ENCODE data around the gene CBFB. TPM values are rescaled to one million over a fixed set of nuclear protein-coding genes. Genes with fewer than 3 reads are reported as not detected.
A peak's percentile ranks its signal among the peaks of the same experiment; 100 is the strongest.
"Not testable (repeated sequence)": the region's sequence is repeated elsewhere in the genome, so short reads cannot be mapped to it uniquely, and the experiment has no call there.

Gene CBFB
- total RNA-seq, 1 experiment from 2014 or later: 123 TPM

DNA sequence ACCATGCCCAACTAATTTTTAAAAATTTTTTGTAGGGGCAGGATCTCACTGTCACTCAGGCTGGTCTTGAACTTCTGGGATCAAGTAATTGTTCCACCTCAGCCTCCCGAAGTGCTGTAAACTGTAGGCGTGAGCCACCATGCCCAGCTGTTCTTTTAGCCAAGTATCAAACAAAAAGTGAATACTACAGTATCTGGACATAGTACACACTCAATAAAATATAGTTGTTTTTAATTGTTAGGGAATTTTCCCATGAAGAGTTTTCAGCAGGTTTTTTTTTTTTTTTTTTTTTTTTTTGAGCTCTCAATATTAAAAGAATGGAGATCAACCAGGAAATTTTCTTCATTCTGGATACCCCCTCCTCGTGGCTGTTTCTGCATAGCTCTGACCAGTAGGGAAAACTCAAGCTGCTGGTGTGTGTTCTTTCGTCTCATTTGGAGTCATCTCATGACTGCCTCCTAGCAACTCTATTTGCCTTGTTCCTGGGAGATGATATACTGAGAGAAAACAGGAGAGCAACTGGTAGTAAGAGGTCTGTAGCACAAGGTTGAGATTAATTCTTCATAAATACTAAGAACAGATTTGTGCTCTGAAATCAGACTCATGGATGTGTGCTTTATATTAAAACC lies 64.3 kb downstream of the CBFB start:
- no peak for DNase-seq (ENCODE audit: low read depth)

DNA sequence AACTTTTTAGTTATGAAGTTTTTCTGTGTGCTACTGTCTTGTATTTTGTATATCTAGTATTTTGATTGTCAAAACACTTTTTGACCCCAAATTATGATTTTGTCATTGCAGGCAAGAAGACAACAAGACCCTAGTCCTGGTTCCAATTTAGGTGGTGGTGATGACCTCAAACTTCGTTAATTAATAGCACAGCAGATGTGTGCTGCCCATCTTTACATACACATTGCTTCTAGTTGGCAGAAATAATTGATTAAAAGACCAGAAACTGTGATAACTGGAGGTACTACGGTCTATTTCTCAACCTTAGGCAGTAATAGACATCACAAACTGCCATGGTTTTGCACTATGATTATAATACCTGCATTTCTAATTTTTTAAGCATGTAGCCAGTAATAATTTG lies 69.7 kb downstream of the CBFB start:
- no peak for DNase-seq (ENCODE audit: low read depth)

DNA sequence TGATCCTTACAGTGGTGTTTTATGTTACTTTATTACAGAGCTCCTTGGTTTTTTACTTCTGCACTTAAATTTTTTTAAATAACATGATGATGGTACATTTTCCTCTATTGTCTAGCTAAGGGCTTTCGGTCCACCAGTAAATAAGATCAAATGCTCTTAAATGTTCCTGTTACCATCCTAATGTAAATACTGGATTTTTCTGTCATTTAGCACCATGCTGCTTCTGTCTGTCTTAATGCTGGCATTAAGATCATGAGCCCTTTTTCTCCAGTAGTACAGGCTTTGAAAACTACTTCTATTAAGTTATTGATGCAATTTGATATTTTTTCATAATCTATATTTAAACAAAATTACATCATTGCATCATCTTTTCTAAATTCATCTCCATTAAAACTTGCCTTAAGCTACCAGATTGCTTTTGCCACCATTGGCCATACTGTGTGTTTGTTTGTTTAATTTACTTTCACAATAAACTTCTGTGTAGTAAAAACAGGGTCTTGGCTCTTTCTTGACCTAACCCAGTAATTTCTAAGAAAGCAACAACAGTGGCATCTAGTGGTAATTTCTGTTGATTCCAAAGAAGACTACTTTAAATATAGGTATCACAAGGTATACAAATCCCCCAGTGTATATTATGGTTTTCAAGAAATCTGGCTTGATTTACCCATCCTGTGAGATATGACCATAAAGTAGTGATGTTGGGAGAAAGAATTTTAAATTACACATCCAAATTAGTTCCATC lies 71.8 kb downstream of the CBFB start:
- peak; percentile 34 for DNase-seq (ENCODE audit: low read depth)

DNA sequence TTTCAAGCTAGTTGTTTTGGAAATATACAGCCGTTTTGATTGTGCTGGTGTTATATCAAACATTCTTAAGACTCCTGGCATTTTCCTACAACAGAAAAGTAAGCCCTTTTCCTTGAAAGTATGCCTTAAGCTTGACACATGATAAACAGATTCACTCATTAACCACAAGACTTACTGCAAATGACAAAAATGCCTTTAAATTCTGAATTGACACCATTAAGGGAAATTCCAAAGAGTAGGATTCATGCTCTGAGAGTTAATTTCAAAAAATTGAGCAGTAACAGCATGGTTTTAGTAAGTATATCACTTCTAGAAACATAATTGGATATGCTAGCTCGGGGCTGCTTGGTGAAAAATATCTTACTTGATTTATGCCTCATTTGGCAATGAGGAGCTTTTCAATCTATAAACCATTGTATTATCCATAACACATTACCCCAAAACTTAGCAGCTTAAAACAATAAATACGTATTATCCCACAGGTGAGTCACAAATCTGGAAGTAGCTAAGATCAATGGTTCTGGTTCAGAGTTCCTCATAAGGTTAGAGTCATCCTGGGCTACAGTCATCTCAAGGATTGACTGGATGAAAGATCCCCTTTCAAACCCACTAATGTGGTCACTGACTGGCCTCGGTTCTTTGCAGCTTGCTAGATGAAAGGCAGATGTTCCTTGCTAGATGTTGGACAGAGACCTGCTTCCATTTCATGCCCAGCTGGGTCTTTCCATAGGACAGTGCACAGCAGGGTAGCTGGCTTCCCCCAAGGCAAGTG lies 72.5 kb downstream of the CBFB start:
- peak; percentile 39 for DNase-seq (ENCODE audit: low read depth)

DNA sequence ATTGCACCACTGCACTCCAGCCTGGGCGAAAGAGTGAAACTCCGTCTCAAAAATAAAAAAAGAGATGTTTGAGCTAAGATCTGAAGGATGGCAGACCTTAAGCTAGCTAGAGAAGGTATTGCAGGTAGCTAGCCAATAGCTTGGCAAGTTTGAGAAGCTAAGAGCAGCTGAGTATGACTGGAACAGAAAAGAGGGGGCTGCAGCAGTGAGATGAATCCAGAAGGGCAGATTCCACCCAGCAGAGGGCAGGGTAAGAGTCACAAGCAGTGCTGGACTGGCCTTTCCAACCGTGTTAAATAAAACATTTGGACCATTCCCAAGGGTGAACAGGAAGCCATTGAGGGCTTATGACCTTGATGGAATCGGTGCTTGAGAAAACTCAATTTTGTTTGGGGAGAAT lies 75.1 kb downstream of the CBFB start:
- DNase-seq (ENCODE audit: low read depth): peak; percentile 52

- DNase-seq (ENCODE audit: low read depth): no peak
Measured at GRCh38 chr16:67104845-67105244, 75.9 kb downstream of the CBFB start.

GRCh38 chr16:67105246-67105645 lies 76.3 kb downstream of the CBFB start:
- no peak for DNase-seq (ENCODE audit: low read depth)

DNA sequence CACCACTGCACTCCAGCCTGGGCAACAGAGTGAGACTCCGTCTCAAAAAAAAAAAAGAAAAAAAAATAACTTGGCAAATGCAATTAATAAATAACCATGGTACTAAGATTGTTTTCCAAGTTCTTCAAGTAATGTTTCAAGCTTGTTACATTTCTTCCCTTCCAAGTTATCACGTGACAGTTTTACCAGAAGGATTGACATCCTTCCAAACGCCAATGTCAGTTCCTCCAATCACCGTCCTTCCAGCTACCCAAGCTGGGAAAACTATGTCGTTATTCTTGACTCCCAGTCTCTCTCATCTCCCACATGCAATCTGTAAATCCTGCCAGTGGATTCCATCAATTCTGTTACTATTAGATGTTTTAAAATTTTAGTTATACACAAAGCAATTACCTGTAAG lies 76.9 kb downstream of the CBFB start:
- DNase-seq (ENCODE audit: low read depth): no peak

- DNase-seq (ENCODE audit: low read depth): no peak
Measured at GRCh38 chr16:67108489-67108888, 79.5 kb downstream of the CBFB start.

DNA sequence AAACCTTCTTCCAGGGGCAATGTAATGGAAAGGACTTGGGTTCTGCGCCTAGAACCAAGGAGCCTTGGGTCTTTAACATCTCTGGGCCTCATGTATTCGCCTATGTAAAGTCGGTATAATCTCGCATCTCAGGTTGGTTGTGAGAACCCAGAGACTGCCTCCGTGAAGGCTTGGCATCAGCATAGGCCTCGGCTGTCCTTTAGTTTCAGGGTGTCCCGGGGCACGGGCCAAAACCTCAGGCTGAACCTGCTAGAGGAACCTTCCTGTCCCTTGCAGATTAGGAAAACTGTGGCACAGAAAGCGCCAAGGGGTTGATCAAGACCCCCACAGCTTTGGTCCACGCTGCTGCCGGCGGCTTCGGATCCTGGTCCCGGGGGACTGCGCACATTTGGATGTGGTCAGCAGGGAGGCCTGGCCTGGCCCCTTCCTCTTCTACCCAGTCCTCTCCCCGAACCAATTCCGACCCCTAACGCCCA lies 80.0 kb downstream of the CBFB start:
- no peak for DNase-seq (ENCODE audit: low read depth)

GRCh38 chr16:67109407-67110135 lies 80.6 kb downstream of the CBFB start, which contains the start of gene PHAF1:
Gene PHAF1 (plus strand): TSS chr16:67109941. CDS start chr16:67110176, 235 bp downstream.
- DNase-seq (ENCODE audit: low read depth): peak; percentile 80

DNA sequence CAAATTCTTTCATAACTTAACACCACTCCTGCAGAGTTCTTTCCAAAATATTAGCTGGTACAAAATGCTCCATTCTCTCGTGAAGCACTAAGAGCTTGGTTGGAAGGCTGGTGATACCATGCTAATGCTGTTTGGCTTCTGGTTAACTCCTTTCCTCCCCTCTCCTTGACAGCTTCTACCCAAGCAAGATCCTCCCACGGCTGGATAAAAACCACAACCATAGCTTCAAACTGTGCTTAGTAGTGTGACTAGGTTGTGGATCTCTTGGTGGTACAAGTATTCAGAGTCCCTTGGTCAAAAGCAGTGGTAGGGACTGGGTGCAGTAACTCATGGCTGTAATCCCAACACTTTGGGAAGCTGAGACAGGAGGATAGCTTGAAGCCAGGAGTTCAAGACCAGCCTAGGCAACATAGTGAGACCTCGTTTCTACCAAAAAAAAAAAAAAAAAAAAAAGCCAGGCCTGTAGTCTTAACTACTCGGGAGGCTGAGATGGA lies 83.0 kb downstream of the CBFB start:
- DNase-seq (ENCODE audit: low read depth): no peak

GRCh38 chr16:67112591-67113399 lies 83.8 kb downstream of the CBFB start:
- DNase-seq (ENCODE audit: low read depth): no peak

- DNase-seq (ENCODE audit: low read depth): peak; percentile 26
Measured at GRCh38 chr16:67114793-67115192, 85.8 kb downstream of the CBFB start.

DNA sequence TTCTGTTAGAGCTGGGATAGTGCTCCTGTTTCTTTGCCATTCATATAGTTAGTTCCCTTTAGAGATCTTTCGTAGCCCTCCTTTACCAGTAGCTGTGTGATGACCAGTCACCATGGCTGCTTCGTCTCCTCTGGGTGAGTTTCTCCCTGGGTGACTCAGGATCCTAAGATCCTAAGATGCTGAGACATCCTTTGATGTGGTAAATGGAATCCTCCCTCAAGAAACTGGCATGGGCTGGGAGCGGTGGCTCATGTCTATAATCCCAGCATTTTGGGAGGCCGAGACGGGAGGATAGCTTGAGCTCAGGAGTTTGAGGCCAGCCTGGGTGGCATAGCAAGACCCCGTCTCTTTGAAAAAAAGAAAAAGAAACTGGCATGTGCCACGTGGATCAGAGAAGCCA lies 86.7 kb downstream of the CBFB start:
- peak; percentile 87 for DNase-seq (ENCODE audit: low read depth)

- no peak for DNase-seq (ENCODE audit: low read depth)
Measured at GRCh38 chr16:67116388-67117311, 87.7 kb downstream of the CBFB start.

DNA sequence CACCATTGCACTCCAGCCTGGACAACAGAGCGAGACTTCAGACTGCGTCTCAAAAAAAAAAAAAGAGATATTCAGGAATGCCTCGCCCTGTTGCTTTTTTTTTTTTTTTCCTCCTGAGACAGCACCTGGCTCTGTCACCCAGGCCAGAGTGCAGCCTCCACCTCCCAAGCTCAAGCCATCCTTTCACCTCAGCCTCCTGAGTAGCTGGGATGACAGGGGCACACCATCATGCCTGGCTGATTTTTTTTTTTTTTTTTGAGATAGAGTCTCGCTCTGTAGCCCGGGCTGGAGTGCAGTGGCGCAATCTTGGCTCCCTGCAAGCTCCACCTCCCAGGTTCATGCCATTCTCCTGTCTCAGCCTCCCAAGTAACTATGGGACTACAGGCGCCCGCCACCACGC lies 88.8 kb downstream of the CBFB start:
- no peak for DNase-seq (ENCODE audit: low read depth)

DNA sequence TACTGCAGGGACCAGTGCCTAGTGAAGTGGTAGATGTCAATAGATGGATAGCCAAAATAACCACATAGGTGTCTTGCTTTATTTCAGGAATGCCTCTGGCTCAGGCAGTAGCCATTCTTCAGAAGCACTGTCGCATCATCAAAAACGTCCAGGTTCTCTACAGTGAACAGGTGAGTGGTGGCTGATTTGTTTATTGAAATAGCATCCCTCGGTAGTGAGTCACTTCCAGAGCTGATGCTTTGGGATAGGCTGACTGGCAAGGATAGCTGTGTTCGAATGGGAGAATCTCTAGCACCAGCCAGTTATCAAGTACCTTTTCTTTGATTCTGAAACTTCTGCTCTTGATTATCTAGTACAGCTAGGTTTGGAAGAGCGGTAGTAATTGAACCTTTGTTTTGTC lies 91.1 kb downstream of the CBFB start:
- DNase-seq (ENCODE audit: low read depth): no peak

DNA sequence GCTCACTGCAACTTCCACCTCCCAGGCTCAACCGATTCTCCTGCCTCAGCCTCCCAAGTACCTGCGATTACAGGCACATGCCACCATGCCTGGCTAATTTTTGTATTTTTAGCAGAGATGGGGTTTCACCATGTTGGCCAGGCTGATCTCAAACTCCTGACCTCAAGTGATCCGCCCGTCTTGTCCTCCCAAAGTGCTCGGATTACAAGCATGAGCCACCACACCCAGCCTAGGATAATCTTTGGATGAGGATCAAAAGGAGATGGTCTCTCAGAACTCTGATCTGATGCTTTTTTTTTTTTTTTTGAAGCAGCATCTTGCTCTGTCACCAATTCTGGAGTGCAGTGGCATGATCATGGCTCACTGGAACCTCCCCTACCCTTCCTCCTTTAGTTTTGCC lies 93.8 kb downstream of the CBFB start:
- not testable (repeated sequence) for DNase-seq (ENCODE audit: low read depth)

- DNase-seq (ENCODE audit: low read depth): no peak
Measured at GRCh38 chr16:67128417-67128816, 99.5 kb downstream of the CBFB start.

Measured in LHCN-M2 (cell line).